ENCODE results near the gene PPM1M.

Gene PPM1M, protein sequence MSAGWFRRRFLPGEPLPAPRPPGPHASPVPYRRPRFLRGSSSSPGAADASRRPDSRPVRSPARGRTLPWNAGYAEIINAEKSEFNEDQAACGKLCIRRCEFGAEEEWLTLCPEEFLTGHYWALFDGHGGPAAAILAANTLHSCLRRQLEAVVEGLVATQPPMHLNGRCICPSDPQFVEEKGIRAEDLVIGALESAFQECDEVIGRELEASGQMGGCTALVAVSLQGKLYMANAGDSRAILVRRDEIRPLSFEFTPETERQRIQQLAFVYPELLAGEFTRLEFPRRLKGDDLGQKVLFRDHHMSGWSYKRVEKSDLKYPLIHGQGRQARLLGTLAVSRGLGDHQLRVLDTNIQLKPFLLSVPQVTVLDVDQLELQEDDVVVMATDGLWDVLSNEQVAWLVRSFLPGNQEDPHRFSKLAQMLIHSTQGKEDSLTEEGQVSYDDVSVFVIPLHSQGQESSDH

GRCh38 chr3:52245322-52246263, at the start of gene PPM1M:
PPM1M (plus strand) TSS chr3:52245759; CDS start chr3:52245825, 66 bp downstream.
- H3K4me3 ChIP-seq (ENCODE audit: low read depth, low read length), result peak within 1 kb of the TSS; percentile 44

- no peak overlapping the region for H3K4me3 ChIP-seq (ENCODE audit: low read depth, low read length)
Measured at GRCh38 chr3:52195823-52196331, 49.7 kb upstream of the PPM1M start.

DNA sequence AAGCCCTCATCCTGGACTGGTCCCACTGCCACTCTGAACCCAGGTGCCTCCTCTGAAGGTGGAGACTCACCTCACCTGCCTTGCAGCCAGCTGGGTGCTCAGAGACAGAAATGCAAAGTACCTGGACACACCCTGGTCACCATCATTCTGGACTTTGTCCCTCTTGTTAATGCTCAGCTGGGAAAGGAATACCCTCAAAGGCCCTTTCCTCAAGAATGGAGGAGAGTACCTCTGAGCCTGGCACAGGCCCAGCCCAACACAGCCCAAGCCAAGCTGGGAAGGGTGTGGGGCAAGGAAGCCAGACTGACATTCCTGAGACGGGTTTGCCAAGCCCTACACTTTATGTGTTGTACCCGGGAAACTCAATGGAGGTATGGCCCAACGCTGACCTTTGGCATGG, 48.6 kb upstream of the PPM1M start:
- no peak overlapping the region for H3K4me3 ChIP-seq (ENCODE audit: low read depth, low read length)

DNA sequence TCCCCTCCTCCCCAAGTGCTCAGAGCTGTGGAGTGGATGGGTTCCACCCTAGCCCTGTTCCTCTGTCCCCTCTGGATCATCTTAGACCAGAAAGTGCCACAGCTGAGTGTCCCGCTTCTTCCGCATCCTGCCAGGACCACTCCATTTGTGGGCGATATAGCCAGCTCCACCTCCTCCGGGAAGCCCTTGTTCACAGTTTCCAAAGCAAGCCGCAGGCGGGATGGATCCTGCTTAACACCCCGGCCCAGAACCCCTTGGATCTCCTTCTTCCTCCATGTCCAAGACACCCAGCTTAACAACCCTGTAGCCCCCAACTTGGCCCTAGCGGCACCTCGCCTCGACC, 48.1 kb upstream of the PPM1M start:
- peak overlapping the region; percentile 4 for H3K4me3 ChIP-seq (ENCODE audit: low read depth, low read length)

- H3K4me3 ChIP-seq (ENCODE audit: low read depth, low read length), result peak within 1 kb of the TSS; percentile 71
Measured at GRCh38 chr3:52197842-52198625, 47.5 kb upstream of the PPM1M start, which contains the start of gene ALAS1. ALAS1 (plus strand) TSS chr3:52198160; CDS start chr3:52199242, 1,082 bp downstream.

DNA sequence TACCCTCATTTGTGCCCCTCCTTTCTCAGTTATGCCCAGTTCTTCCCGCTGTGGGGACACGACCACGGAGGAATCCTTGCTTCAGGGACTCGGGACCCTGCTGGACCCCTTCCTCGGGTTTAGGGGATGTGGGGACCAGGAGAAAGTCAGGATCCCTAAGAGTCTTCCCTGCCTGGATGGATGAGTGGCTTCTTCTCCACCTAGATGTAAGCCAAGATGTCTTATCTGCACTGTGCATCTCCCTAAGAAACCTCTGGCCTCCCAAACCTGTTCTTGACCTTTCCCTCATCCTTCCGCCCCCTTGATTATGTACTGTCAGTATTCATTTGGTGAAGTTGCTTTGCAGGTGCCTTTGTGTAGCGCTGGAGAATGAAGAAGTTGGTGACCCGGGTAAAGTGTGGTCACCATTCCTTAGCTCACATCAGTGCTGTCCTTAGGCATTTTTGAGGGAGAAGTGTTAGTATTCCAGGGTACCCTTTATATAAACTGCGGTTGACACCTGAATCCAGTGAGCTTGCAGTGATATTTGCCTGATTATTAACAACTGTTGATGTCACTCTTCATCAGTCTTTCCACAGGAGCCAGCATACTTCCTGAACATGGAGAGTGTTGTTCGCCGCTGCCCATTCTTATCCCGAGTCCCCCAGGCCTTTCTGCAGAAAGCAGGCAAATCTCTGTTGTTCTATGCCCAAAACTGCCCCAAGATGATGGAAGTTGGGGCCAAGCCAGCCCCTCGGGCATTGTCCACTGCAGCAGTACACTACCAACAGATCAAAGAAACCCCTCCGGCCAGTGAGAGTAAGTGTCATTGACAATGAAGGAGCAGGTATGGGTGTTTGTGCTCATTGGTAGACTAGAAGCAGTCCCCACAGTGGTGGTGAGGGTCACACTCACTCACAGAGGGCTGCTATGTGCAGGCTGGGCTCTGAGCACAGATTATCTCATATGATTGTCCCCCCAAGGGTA, 46.6 kb upstream of the PPM1M start:
- peak overlapping the region; percentile 71 for H3K4me3 ChIP-seq (ENCODE audit: low read depth, low read length)

DNA sequence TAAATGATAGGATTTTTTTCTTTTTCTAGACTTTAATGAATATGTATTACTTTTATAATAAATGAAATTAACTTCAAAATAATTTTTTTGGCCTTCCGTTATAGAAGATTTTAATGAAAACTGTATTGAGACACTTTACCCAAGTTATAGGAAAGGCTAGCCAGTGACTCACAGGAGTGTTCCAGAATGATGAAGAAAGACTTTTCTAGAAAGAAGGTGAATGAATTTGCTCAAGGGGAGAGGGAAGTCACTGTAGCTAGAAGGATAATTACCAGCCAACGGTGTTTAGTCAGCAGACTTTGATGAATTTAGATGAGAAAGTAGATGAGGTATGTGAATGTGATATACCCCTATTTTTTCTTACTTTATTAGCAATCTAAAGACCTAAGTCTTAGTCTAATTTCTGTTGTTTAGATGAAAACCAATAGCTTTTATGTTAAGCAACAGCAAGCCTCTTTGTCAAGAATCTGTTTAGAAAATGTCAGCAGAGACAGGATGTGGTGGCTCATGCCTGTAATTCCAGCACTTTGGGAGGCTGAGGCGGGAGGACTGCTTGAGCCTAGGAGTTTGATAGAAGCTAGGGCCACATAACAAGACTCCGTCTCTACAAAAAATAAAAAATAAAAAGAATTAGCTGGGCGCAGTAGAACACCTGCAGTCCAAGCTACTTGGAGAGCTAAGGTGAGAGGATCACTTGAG, 44.4 kb upstream of the PPM1M start:
- H3K4me3 ChIP-seq (ENCODE audit: low read depth, low read length), result no peak overlapping the region

DNA sequence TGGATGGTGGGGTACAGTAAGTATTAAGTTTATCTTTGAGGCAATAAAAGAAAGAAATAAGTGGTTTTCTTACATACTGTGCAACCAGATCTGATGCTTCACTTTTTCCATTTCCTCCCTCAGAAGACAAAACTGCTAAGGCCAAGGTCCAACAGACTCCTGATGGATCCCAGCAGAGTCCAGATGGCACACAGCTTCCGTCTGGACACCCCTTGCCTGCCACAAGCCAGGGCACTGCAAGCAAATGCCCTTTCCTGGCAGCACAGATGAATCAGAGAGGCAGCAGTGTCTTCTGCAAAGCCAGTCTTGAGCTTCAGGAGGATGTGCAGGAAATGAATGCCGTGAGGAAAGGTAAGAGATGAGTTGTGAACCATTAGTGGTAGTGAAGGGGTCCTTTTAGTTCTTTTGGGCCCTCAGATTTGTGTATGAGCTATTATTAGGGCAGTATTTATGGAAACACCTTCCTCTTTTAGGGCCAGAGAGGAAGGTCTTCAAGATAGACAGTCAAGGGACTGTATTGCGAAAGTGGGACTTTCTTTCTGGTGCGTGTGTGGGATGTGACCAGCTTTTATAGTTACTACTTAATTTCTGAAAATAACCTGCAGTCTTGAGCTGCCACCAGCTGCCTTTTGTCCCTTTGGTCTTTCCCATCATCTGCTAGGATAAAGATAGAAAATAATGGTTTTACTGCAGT, 43.0 kb upstream of the PPM1M start:
- H3K4me3 ChIP-seq (ENCODE audit: low read depth, low read length), result no peak overlapping the region

DNA sequence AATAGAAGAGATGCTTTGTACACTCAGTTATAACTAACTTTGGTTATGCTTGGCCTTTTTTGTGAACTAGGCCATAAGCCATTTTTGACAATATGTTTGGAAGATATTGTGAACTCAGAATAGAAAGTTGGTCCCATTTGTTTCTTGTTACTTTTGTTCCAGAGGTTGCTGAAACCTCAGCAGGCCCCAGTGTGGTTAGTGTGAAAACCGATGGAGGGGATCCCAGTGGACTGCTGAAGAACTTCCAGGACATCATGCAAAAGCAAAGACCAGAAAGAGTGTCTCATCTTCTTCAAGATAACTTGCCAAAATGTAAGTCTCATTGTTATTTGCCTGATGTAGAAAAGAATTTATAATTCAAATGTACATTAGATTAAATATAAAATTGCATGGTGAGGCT, 41.9 kb upstream of the PPM1M start:
- no peak overlapping the region for H3K4me3 ChIP-seq (ENCODE audit: low read depth, low read length)

- H3K4me3 ChIP-seq (ENCODE audit: low read depth, low read length), result no peak overlapping the region
Measured at GRCh38 chr3:52204337-52205073, 41.1 kb upstream of the PPM1M start.

DNA sequence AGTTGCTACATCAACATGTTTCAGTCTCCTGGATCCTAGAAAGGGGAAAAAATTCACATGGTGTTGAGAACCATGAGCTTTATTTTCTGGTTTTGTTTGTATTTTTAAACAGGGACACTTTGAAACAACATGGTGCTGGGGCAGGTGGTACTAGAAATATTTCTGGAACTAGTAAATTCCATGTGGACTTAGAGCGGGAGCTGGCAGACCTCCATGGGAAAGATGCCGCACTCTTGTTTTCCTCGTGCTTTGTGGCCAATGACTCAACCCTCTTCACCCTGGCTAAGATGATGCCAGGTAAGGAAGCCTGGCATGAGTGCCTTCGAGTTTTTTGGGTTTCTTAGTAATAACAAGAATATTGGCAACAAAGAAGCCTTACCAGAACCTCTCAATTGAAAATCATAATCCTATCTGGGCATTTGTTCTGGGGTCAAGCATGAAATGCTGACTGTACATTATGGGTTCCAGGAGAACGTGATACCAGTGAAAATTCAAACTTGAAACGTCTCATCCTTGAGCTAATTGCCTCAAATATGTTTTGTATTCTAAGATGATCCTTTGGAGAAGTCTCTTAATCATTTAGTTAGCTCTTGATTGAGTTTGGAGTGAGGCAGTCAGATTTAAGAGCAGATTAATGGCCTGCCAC, 39.7 kb upstream of the PPM1M start:
- H3K4me3 ChIP-seq (ENCODE audit: low read depth, low read length), result no peak overlapping the region

- no peak overlapping the region for H3K4me3 ChIP-seq (ENCODE audit: low read depth, low read length)
Measured at GRCh38 chr3:52208556-52208955, 37.0 kb upstream of the PPM1M start.

DNA sequence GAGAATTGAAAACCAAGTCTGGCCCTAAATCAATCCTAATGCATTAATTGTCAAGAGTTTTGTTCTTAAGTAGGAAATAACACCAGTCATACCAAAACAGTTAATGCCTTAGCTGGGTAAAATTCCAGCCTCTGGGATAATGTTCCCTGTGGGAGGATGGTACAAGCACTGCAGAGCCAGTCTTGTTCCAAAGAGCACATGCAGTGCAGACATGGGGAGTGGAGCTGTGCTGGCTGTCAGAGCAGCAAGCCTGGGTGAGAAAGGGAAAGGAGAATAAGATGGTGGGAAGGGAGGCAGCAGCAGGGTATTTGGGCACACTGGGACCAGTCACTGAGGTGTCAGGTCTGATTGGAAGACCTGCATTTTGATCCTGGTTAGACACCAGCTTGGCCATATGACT, 35.5 kb upstream of the PPM1M start:
- no peak overlapping the region for H3K4me3 ChIP-seq (ENCODE audit: low read depth, low read length)

DNA sequence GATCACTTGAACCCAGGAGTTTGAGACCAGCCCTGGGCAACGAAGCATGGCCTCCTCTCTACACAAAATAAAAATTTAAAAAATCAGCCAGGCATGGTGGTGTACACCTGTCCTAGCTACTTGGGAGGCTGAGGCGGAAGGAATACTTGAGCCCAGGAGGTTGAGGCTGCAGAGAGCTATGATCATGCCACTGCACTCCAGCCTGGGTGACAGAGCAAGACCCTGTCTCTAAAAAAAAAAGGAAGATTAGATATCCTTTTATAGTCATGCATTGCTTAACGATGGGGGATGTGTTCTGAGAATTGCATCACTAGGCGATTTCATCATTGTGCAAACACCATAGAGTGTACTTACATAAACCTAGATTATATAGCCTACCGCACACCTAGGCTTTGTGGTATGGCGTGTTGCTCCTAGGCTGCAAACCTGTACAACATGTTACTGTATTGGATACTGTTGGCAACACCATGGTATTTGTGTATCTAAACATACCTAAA, 35.0 kb upstream of the PPM1M start:
- no peak overlapping the region for H3K4me3 ChIP-seq (ENCODE audit: low read depth, low read length)

- no peak overlapping the region for H3K4me3 ChIP-seq (ENCODE audit: low read depth, low read length)
Measured at GRCh38 chr3:52211268-52211891, 34.2 kb upstream of the PPM1M start.

- H3K4me3 ChIP-seq (ENCODE audit: low read depth, low read length), result no peak overlapping the region
Measured at GRCh38 chr3:52213005-52213404, 32.6 kb upstream of the PPM1M start.

DNA sequence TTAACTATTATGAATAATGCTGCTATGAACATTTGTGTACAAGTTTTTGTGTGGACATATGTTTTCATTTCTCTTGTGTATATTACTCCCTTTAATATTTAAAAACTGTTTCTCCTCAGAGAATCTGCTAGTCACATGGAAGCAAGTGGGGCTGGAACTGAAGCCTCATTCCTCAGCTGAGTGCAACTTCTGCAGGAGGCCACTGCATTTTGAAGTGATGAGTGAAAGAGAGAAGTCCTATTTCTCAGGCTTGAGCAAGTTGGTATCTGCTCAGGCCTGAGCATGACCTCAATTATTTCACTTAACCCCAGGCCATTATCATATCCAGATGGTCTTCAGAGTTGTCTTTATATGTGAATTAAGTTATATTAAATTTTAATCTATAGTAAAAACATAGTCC, 31.7 kb upstream of the PPM1M start:
- H3K4me3 ChIP-seq (ENCODE audit: low read depth, low read length), result no peak overlapping the region

Data from iPS-11a (cell line).